Epithelial cell of proximal tubule (primary cell): ENCODE results near the gene IL12A. TPM values are rescaled to one million over a fixed set of nuclear protein-coding genes. Genes with fewer than 3 reads are reported as not detected.

Source experiments
- DNase-seq: peaks from one replicate; pipeline ENCODE4 v3.0.0-alpha.2; 2011; ENCODE audit warnings: low read depth
- H3K4me3 ChIP-seq: 2 replicates; pipeline ENCODE4 v1.5.1; 2011; ENCODE audit warnings: low read depth, mild to moderate bottlenecking, low read length
- total RNA-seq: library from RNA; depleted of rRNA; stranded (reverse); fragments of >200 nt; gene quantifications from 2 replicates; pipeline ENCODE4 v1.2.3, GENCODE V29; 2015
- TF ChIP-seq, protein P1 (sequence below): conservative IDR thresholded peaks from 2 replicates; pipeline ENCODE4 v1.5.1; 2012; ENCODE audit warnings: low read depth, mild to moderate bottlenecking, low read length

Gene IL12A
- total RNA-seq, 1 donor from 2014 or later = 8.1 TPM

- no peak for DNase-seq
- TF ChIP-seq, protein P1, sequence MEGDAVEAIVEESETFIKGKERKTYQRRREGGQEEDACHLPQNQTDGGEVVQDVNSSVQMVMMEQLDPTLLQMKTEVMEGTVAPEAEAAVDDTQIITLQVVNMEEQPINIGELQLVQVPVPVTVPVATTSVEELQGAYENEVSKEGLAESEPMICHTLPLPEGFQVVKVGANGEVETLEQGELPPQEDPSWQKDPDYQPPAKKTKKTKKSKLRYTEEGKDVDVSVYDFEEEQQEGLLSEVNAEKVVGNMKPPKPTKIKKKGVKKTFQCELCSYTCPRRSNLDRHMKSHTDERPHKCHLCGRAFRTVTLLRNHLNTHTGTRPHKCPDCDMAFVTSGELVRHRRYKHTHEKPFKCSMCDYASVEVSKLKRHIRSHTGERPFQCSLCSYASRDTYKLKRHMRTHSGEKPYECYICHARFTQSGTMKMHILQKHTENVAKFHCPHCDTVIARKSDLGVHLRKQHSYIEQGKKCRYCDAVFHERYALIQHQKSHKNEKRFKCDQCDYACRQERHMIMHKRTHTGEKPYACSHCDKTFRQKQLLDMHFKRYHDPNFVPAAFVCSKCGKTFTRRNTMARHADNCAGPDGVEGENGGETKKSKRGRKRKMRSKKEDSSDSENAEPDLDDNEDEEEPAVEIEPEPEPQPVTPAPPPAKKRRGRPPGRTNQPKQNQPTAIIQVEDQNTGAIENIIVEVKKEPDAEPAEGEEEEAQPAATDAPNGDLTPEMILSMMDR = no peak
- H3K4me3 ChIP-seq = no peak overlapping the region
Measured at GRCh38 chr3:159977295-159977694, 11.3 kb upstream of the IL12A start.

DNA sequence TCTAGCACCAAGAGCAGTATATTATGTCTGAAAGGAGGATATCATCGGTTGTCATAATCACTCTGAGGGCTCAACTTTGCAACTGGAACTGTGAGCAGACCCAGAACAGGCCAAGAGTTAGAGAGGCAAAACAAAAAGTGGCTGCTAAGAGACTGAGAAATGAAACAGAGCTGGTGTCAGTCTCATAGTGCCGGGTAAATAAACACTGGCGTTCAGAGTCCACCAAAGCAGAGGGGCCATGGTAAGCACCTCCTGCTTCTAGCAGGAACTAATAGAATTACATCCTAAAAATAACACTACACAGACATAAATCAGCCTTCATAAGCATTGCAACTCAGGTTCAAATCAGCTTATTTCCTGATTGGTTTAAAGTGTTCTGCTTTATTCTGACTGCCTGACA lies 10.3 kb upstream of the IL12A start:
- no peak for DNase-seq
- TF ChIP-seq, protein P1 = no peak
- H3K4me3 ChIP-seq = no peak overlapping the region

GRCh38 chr3:159978918-159979703 lies 9.5 kb upstream of the IL12A start:
- DNase-seq = no peak
- no peak overlapping the region for H3K4me3 ChIP-seq
- TF ChIP-seq, protein P1 = no peak

DNA sequence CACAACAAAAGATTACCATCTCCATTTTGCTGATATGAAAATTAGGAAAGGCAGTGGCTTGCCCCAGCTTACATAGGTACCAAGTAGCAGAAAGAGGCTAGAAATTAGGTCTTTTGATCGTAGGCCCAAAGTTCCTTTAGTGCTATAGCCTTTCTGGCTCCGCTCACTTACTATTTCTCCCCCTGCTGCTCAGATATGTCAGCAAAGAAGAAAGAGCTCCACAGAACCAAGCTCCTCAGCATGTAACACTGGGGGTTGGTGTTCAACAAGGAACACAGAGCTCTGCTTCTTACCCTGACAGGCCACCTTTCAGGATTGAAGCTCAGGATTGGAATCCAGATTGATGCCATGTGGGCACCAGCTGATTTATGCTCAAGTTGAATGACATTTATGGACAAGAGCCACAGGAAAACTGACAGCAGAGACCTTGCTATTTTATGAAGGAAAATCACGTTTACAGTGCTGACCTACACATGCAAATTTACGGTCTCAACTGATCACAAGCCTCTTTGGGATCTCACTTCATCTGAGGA lies 6.1 kb upstream of the IL12A start:
- H3K4me3 ChIP-seq = no peak overlapping the region
- no peak for DNase-seq
- TF ChIP-seq, protein P1 = no peak

GRCh38 chr3:159987291-159987711 lies 1.3 kb upstream of the IL12A start:
- H3K4me3 ChIP-seq = no peak overlapping the region
- DNase-seq = peak; percentile 26
- TF ChIP-seq, protein P1 = peak; percentile 43

DNA sequence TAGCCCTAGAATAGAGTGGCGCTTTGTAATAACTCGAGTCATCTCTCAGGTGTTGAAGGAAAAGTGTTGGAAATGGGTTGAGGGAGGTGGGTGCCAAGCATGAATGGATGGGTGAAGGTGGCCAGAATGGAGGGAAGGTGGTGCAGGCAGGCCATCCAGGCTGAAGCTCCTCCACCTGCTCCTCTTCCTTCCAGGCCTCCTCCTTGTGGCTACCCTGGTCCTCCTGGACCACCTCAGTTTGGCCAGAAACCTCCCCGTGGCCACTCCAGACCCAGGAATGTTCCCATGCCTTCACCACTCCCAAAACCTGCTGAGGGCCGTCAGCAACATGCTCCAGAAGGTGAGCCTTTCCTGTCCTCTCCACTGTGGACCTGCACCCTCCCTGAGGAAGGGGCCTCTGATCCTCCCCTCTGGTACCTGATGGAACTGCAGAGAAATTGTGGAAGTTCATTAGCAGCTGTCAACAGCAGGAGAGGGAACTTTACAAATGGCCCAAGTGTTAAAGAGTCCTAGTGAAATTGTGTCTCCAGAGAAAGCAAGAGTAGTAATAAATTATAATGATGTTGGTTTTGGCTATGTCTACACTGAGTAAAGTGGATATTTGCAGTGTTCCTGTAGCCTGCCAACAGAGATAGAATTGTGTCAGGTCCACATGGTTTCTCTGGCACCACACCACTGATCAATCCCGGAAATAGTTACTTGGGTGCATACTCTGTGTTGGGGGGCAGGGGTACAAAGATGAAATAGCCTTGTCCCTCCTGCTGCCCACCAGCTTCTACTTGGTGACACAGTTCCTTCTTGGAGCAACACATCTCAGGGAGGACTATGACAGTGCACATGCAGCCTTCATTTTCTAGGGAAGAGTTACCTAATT lies 1.6 kb downstream of the IL12A start:
- TF ChIP-seq, protein P1 = peak; percentile 18
- DNase-seq = no peak
- H3K4me3 ChIP-seq = no peak overlapping the region
